ENCODE data around the gene POLR2I. TPM values are rescaled to one million over a fixed set of nuclear protein-coding genes. Genes with fewer than 3 reads are reported as not detected.

POLR2I gene
- total and polyA plus RNA-seq, 4 donors, result 11.4 to 110 (median 61.1) TPM

DNA sequence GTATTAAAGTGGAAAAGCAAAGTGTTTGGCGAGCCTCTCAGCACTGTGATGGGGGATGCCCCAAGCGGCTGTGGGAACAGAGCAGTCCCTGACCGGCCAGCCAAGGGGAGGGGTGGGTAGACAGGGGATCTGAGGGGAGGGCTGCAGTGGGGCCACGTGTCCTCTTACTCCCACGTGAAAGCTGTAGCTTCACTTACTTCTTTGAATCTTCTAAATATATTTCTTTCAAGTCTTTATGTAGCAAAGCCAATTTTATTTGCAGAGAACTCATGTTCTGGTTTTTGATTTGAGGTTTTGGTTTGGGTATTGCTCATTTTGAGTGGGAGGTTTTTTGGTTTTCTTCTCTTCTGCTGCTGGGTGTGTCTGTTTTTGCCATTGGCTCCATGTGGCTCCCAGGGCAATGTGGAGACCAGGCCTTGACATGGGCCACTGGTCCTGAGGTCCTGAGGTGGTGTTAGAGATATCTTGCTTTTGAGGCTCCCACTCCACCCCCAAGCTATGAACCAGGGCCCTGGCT, 21.5 kb downstream of the POLR2I start:
- Histone ChIP-seq H3K27ac (ENCODE audit: low read depth in 1 of 2, low read length in 2 of 2) (no peak overlapping the region), H3K9ac (ENCODE audit: low read depth in 1 of 2, low read length in 2 of 2) (no peak overlapping the region), H3K4me3 (ENCODE audit: low read depth in 1 of 3, low read length in 3 of 3) (no peak overlapping the region), H3K9me3 (ENCODE audit: control insufficient read depth in 4 of 4, low read length in 3 of 4) (no peaks in the 10 kb centered on the region), H3K36me3 (ENCODE audit: control insufficient read depth in 4 of 4, insufficient read depth in 3 of 4, low read depth in 1 of 4, low read length in 3 of 4) (no peaks in the 10 kb centered on the region), H3K27me3 (ENCODE audit: control insufficient read depth in 4 of 4, insufficient read depth in 4 of 4, low read length in 3 of 4) (no peaks in the 10 kb centered on the region), H3K4me1 (ENCODE audit: control insufficient read depth in 4 of 4, insufficient read depth in 4 of 4, low read length in 3 of 4) (no peaks in the 10 kb centered on the region)
- 95% methylated on average over 5 of the region's 5 CpGs for WGBS
- DNase-seq (ENCODE audit: low spot score), result no peak
- TF ChIP-seq RXRA (IDR thresholded peaks at IDR 0.05) (no peak), RAD21 (IDR thresholded peaks at IDR 0.05) (no peak), FOXA1 (IDR thresholded peaks at IDR 0.05) (no peak), HNF4A (conservative IDR thresholded peaks at IDR 0.05) (no peak), EGR1 (IDR thresholded peaks at IDR 0.05; ENCODE audit: low read depth in 2 of 2) (no peak), GABPA (IDR thresholded peaks at IDR 0.05 in 1 of 2, conservative IDR thresholded peaks at IDR 0.05 in 1 of 2) (no peak), HNF4G (IDR thresholded peaks at IDR 0.05) (no peak), MAX (IDR thresholded peaks at IDR 0.05) (no peak), SP1 (IDR thresholded peaks at IDR 0.05) (no peak), YY1 (IDR thresholded peaks at IDR 0.05) (no peak)
- TF ChIP-seq, protein P1, sequence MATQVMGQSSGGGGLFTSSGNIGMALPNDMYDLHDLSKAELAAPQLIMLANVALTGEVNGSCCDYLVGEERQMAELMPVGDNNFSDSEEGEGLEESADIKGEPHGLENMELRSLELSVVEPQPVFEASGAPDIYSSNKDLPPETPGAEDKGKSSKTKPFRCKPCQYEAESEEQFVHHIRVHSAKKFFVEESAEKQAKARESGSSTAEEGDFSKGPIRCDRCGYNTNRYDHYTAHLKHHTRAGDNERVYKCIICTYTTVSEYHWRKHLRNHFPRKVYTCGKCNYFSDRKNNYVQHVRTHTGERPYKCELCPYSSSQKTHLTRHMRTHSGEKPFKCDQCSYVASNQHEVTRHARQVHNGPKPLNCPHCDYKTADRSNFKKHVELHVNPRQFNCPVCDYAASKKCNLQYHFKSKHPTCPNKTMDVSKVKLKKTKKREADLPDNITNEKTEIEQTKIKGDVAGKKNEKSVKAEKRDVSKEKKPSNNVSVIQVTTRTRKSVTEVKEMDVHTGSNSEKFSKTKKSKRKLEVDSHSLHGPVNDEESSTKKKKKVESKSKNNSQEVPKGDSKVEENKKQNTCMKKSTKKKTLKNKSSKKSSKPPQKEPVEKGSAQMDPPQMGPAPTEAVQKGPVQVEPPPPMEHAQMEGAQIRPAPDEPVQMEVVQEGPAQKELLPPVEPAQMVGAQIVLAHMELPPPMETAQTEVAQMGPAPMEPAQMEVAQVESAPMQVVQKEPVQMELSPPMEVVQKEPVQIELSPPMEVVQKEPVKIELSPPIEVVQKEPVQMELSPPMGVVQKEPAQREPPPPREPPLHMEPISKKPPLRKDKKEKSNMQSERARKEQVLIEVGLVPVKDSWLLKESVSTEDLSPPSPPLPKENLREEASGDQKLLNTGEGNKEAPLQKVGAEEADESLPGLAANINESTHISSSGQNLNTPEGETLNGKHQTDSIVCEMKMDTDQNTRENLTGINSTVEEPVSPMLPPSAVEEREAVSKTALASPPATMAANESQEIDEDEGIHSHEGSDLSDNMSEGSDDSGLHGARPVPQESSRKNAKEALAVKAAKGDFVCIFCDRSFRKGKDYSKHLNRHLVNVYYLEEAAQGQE (IDR thresholded peaks at IDR 0.05), result no peak
- TF ChIP-seq, protein P2, sequence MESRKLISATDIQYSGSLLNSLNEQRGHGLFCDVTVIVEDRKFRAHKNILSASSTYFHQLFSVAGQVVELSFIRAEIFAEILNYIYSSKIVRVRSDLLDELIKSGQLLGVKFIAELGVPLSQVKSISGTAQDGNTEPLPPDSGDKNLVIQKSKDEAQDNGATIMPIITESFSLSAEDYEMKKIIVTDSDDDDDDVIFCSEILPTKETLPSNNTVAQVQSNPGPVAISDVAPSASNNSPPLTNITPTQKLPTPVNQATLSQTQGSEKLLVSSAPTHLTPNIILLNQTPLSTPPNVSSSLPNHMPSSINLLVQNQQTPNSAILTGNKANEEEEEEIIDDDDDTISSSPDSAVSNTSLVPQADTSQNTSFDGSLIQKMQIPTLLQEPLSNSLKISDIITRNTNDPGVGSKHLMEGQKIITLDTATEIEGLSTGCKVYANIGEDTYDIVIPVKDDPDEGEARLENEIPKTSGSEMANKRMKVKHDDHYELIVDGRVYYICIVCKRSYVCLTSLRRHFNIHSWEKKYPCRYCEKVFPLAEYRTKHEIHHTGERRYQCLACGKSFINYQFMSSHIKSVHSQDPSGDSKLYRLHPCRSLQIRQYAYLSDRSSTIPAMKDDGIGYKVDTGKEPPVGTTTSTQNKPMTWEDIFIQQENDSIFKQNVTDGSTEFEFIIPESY (IDR thresholded peaks at IDR 0.05), result no peak

DNA sequence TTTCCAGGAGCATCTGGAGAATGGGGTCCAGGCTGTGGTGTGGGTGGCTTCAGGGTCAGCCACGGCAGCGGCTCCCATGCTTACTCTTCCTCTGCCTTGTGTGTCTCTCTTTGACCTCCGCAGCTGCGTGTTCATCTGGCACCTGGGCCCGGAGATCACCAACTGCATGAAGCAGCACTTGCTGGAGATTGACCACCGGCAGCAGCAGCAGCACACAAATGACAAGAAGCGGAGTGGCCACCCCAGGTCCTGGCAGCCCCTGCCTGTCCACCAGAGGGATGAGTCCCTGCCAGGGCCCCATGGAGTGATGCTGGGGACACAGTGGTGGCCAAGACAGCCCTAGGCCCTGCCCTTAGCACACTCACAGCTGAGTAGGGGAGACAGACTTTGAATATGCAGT, 22.1 kb downstream of the POLR2I start:
- Histone ChIP-seq H3K4me3 (ENCODE audit: low read depth in 1 of 3, low read length in 3 of 3) (no peak overlapping the region), H3K36me3 (ENCODE audit: control insufficient read depth in 4 of 4, insufficient read depth in 3 of 4, low read depth in 1 of 4, low read length in 3 of 4) (no peaks in the 10 kb centered on the region), H3K27me3 (ENCODE audit: control insufficient read depth in 4 of 4, insufficient read depth in 4 of 4, low read length in 3 of 4) (no peaks in the 10 kb centered on the region), H3K9me3 (ENCODE audit: control insufficient read depth in 4 of 4, low read length in 3 of 4) (no peaks in the 10 kb centered on the region), H3K9ac (ENCODE audit: low read depth in 1 of 2, low read length in 2 of 2) (no peak overlapping the region), H3K4me1 (ENCODE audit: control insufficient read depth in 4 of 4, insufficient read depth in 4 of 4, low read length in 3 of 4) (no peaks in the 10 kb centered on the region), H3K27ac (ENCODE audit: low read depth in 1 of 2, low read length in 2 of 2) (no peak overlapping the region)
- no peak for DNase-seq (ENCODE audit: low spot score)
- 96% methylated on average over 7 of the region's 7 CpGs for WGBS
- no peak for TF ChIP-seq YY1 (IDR thresholded peaks at IDR 0.05)
- TF ChIP-seq, protein P3, sequence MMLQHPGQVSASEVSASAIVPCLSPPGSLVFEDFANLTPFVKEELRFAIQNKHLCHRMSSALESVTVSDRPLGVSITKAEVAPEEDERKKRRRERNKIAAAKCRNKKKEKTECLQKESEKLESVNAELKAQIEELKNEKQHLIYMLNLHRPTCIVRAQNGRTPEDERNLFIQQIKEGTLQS (IDR thresholded peaks at IDR 0.05), result no peak
- no peak for TF ChIP-seq NR2F2 (IDR thresholded peaks at IDR 0.05)
- TF ChIP-seq, protein P4, sequence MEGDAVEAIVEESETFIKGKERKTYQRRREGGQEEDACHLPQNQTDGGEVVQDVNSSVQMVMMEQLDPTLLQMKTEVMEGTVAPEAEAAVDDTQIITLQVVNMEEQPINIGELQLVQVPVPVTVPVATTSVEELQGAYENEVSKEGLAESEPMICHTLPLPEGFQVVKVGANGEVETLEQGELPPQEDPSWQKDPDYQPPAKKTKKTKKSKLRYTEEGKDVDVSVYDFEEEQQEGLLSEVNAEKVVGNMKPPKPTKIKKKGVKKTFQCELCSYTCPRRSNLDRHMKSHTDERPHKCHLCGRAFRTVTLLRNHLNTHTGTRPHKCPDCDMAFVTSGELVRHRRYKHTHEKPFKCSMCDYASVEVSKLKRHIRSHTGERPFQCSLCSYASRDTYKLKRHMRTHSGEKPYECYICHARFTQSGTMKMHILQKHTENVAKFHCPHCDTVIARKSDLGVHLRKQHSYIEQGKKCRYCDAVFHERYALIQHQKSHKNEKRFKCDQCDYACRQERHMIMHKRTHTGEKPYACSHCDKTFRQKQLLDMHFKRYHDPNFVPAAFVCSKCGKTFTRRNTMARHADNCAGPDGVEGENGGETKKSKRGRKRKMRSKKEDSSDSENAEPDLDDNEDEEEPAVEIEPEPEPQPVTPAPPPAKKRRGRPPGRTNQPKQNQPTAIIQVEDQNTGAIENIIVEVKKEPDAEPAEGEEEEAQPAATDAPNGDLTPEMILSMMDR (IDR thresholded peaks at IDR 0.05; ENCODE audit: low read depth, low read length, missing input control), result no peak
- no peak for TF ChIP-seq FOXA1 (IDR thresholded peaks at IDR 0.05)
- TF ChIP-seq FOXA2 (IDR thresholded peaks at IDR 0.05), result no peak
- TF ChIP-seq JUND (IDR thresholded peaks at IDR 0.05), result no peak
- TF ChIP-seq, protein P2 (IDR thresholded peaks at IDR 0.05), result no peak
- TF ChIP-seq SP1 (IDR thresholded peaks at IDR 0.05), result no peak
- TF ChIP-seq, protein P1 (IDR thresholded peaks at IDR 0.05), result no peak
- TF ChIP-seq TAF1 (conservative IDR thresholded peaks at IDR 0.05), result no peak
- no peak for TF ChIP-seq EGR1 (IDR thresholded peaks at IDR 0.05; ENCODE audit: low read depth in 2 of 2)
- no peak for TF ChIP-seq RAD21 (IDR thresholded peaks at IDR 0.05)
- TF ChIP-seq HNF4A (conservative IDR thresholded peaks at IDR 0.05), result no peak
